ENCODE results near the gene SHTN1. TPM values are rescaled to one million over a fixed set of nuclear protein-coding genes. Genes with fewer than 3 reads are reported as not detected.

The SHTN1 gene
- total and polyA plus RNA-seq, 5 donors = 1.5 to 7.9 (median 6.0) TPM

- ATAC-seq (no peak), DNase-seq (no peak)
- Histone ChIP-seq H3K9me3 (ENCODE audit: control insufficient read depth, low read length) (no peaks in the 10 kb centered on the region), H3K27me3 (ENCODE audit: control insufficient read depth, insufficient read depth) (no peaks in the 10 kb centered on the region), H3K4me3 (ENCODE audit: low read length) (no peak overlapping the region), H3K27ac (ENCODE audit: low read length) (no peak overlapping the region), H3K4me1 (ENCODE audit: control insufficient read depth, insufficient read depth, low read length) (no peaks in the 10 kb centered on the region)
- WGBS = 76% methylated on average over 3 of the region's 3 CpGs
- intact Hi-C loops (cut with DNase I) = no loop called here
Observed at GRCh38 chr10:116984202-116984990, 20.6 kb downstream of the SHTN1 start.

- no peak for ATAC-seq
- H3K27ac ChIP-seq (ENCODE audit: low read length) = no peak overlapping the region
- H3K27me3 ChIP-seq (ENCODE audit: control insufficient read depth, insufficient read depth) = no peaks in the 10 kb centered on the region
- H3K9me3 ChIP-seq (ENCODE audit: control insufficient read depth, low read length) = no peaks in the 10 kb centered on the region
- no peak for DNase-seq
- WGBS = 68% methylated on average over 3 of the region's 3 CpGs
- intact Hi-C loops (cut with DNase I) = no loop called here
- H3K4me1 ChIP-seq (ENCODE audit: control insufficient read depth, insufficient read depth, low read length) = no peaks in the 10 kb centered on the region
- no peak overlapping the region for H3K4me3 ChIP-seq (ENCODE audit: low read length)
Observed at GRCh38 chr10:116980041-116980440, 24.9 kb downstream of the SHTN1 start.

GRCh38 chr10:116978901-116979300, 26.1 kb downstream of the SHTN1 start:
- Histone ChIP-seq H3K27ac (ENCODE audit: low read length) (no peak overlapping the region), H3K9me3 (ENCODE audit: control insufficient read depth, low read length) (no peaks in the 10 kb centered on the region), H3K27me3 (ENCODE audit: control insufficient read depth, insufficient read depth) (no peaks in the 10 kb centered on the region), H3K4me3 (ENCODE audit: low read length) (no peak overlapping the region), H3K4me1 (ENCODE audit: control insufficient read depth, insufficient read depth, low read length) (no peaks in the 10 kb centered on the region)
- 85% methylated on average over 2 of the region's 2 CpGs for WGBS
- no peak for DNase-seq
- no peak for ATAC-seq
- intact Hi-C loops (cut with DNase I) = no loop called here

GRCh38 chr10:116974456-116975005, 30.5 kb downstream of the SHTN1 start:
- WGBS = 47% methylated on average over 5 of the region's 5 CpGs
- no peak for ATAC-seq
- intact Hi-C loops (cut with DNase I) = no loop called here
- Histone ChIP-seq H3K4me1 (ENCODE audit: control insufficient read depth, insufficient read depth, low read length) (no peaks in the 10 kb centered on the region), H3K27ac (ENCODE audit: low read length) (no peak overlapping the region), H3K27me3 (ENCODE audit: control insufficient read depth, insufficient read depth) (no peaks in the 10 kb centered on the region), H3K9me3 (ENCODE audit: control insufficient read depth, low read length) (no peaks in the 10 kb centered on the region), H3K4me3 (ENCODE audit: low read length) (no peak overlapping the region)
- DNase-seq = no peak

GRCh38 chr10:116973946-116974455, 31.0 kb downstream of the SHTN1 start:
- H3K27ac ChIP-seq (ENCODE audit: low read length) = no peak overlapping the region
- no peaks in the 10 kb centered on the region for H3K9me3 ChIP-seq (ENCODE audit: control insufficient read depth, low read length)
- no peak overlapping the region for H3K4me3 ChIP-seq (ENCODE audit: low read length)
- no peak for DNase-seq
- no peaks in the 10 kb centered on the region for H3K27me3 ChIP-seq (ENCODE audit: control insufficient read depth, insufficient read depth)
- intact Hi-C loops (cut with DNase I) = no loop called here
- no peaks in the 10 kb centered on the region for H3K4me1 ChIP-seq (ENCODE audit: control insufficient read depth, insufficient read depth, low read length)
- no peak for ATAC-seq

- no peak for ATAC-seq
- intact Hi-C loops (cut with DNase I) = no loop called here
- 91% methylated on average over 4 of the region's 4 CpGs for whole genome bisulfite sequencing
Observed at GRCh38 chr10:116973371-116973905, 31.5 kb downstream of the SHTN1 start.

GRCh38 chr10:116972131-116972530, 32.9 kb downstream of the SHTN1 start:
- no peaks in the 10 kb centered on the region for H3K4me1 ChIP-seq (ENCODE audit: control insufficient read depth, insufficient read depth, low read length)
- no peak overlapping the region for H3K27ac ChIP-seq (ENCODE audit: low read length)
- ATAC-seq (no peak), DNase-seq (no peak)
- no peaks in the 10 kb centered on the region for H3K9me3 ChIP-seq (ENCODE audit: control insufficient read depth, low read length)
- no peaks in the 10 kb centered on the region for H3K27me3 ChIP-seq (ENCODE audit: control insufficient read depth, insufficient read depth)
- intact Hi-C loops (cut with DNase I) = no loop called here
- no peak overlapping the region for H3K4me3 ChIP-seq (ENCODE audit: low read length)
- WGBS = 92% methylated on average over 1 of the region's 1 CpG

More at GRCh38 chr10:116973371-116973905, 31.5 kb downstream of the SHTN1 start:
- H3K4me3 ChIP-seq (ENCODE audit: low read length) = no peak overlapping the region
- no peaks in the 10 kb centered on the region for H3K4me1 ChIP-seq (ENCODE audit: control insufficient read depth, insufficient read depth, low read length)
- H3K27me3 ChIP-seq (ENCODE audit: control insufficient read depth, insufficient read depth) = no peaks in the 10 kb centered on the region
- no peak for DNase-seq
- H3K9me3 ChIP-seq (ENCODE audit: control insufficient read depth, low read length) = no peaks in the 10 kb centered on the region
- H3K27ac ChIP-seq (ENCODE audit: low read length) = no peak overlapping the region

- Histone ChIP-seq H3K4me1 (ENCODE audit: control insufficient read depth, insufficient read depth, low read length) (no peaks in the 10 kb centered on the region), H3K27ac (ENCODE audit: low read length) (no peak overlapping the region), H3K27me3 (ENCODE audit: control insufficient read depth, insufficient read depth) (no peaks in the 10 kb centered on the region), H3K9me3 (ENCODE audit: control insufficient read depth, low read length) (no peaks in the 10 kb centered on the region), H3K4me3 (ENCODE audit: low read length) (no peak overlapping the region)
- ATAC-seq (no peak), DNase-seq (no peak)
- WGBS = 95% methylated on average over 5 of the region's 5 CpGs
- intact Hi-C loops (cut with DNase I) = no loop called here
Observed at GRCh38 chr10:116970050-116970449, 34.9 kb downstream of the SHTN1 start.

GRCh38 chr10:116968331-116968730, 36.7 kb downstream of the SHTN1 start:
- 96% methylated on average over 3 of the region's 3 CpGs for whole genome bisulfite sequencing
- intact Hi-C loops (cut with DNase I) = no loop called here
- Histone ChIP-seq H3K9me3 (ENCODE audit: control insufficient read depth, low read length) (no peaks in the 10 kb centered on the region), H3K27me3 (ENCODE audit: control insufficient read depth, insufficient read depth) (no peaks in the 10 kb centered on the region), H3K27ac (ENCODE audit: low read length) (no peak overlapping the region), H3K4me1 (ENCODE audit: control insufficient read depth, insufficient read depth, low read length) (no peaks in the 10 kb centered on the region), H3K4me3 (ENCODE audit: low read length) (no peak overlapping the region)
- DNase-seq (no peak), ATAC-seq (no peak)

- Histone ChIP-seq H3K27me3 (ENCODE audit: control insufficient read depth, insufficient read depth) (no peaks in the 10 kb centered on the region), H3K4me3 (ENCODE audit: low read length) (no peak overlapping the region), H3K9me3 (ENCODE audit: control insufficient read depth, low read length) (no peaks in the 10 kb centered on the region), H3K4me1 (ENCODE audit: control insufficient read depth, insufficient read depth, low read length) (no peaks in the 10 kb centered on the region), H3K27ac (ENCODE audit: low read length) (no peak overlapping the region)
- intact Hi-C loops (cut with DNase I) = no loop called here
- ATAC-seq = no peak
- DNase-seq = no peak
- 62% methylated on average over 9 of the region's 9 CpGs for WGBS
Observed at GRCh38 chr10:116961406-116962251, 43.4 kb downstream of the SHTN1 start.

Measured in right cardiac atrium (tissue), 5 donors.